NB4 (cell line): ENCODE results near the gene ZNF768.

Experiments
- POLR2A ChIP-seq: IDR thresholded peaks from 2 replicates; pipeline ENCODE4 v1.6.1; 2011; ENCODE audit warnings: mild to moderate bottlenecking; ENCODE audit not compliant: insufficient read length; ENCODE audit errors: extremely low read depth
- TF ChIP-seq, protein P1 (sequence below): IDR thresholded peaks from one replicate; pipeline ENCODE4 v1.5.1; 2012; ENCODE audit warnings: low read depth, low read length
- TF ChIP-seq, protein P2 (sequence below): IDR thresholded peaks from 2 replicates; pipeline ENCODE4 v1.6.1; 2011; ENCODE audit warnings: low read depth, low read length

DNA sequence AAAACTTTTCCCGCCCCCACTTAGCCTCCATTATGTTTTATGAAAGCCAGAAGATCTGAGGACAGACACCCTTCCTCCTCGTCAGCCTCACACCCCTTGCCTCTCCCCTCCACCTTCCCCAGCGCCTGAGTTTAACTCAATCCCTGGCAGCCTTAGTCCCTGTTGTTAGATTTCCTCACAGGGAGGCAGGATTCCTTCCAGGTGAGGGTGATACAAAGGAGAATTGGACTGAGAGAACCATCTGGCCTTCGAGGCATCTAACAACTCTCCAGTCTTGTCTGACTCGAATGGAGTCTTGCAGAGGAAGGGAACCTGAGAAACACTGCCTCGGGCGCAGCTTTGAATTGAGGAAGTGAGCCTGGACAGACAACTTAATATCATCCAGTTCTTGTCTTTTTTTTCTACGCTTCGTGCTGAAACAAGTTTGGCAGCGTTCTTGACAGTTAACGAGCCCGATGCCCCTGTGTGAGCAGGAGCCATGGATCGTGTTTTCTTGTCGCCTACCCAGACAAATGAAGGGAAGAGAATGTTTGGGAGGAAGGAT, 1.3 kb upstream of the ZNF768 start:
- TF ChIP-seq, protein P1, sequence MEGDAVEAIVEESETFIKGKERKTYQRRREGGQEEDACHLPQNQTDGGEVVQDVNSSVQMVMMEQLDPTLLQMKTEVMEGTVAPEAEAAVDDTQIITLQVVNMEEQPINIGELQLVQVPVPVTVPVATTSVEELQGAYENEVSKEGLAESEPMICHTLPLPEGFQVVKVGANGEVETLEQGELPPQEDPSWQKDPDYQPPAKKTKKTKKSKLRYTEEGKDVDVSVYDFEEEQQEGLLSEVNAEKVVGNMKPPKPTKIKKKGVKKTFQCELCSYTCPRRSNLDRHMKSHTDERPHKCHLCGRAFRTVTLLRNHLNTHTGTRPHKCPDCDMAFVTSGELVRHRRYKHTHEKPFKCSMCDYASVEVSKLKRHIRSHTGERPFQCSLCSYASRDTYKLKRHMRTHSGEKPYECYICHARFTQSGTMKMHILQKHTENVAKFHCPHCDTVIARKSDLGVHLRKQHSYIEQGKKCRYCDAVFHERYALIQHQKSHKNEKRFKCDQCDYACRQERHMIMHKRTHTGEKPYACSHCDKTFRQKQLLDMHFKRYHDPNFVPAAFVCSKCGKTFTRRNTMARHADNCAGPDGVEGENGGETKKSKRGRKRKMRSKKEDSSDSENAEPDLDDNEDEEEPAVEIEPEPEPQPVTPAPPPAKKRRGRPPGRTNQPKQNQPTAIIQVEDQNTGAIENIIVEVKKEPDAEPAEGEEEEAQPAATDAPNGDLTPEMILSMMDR: no peak
- TF ChIP-seq POLR2A: no peak
- TF ChIP-seq, protein P2, sequence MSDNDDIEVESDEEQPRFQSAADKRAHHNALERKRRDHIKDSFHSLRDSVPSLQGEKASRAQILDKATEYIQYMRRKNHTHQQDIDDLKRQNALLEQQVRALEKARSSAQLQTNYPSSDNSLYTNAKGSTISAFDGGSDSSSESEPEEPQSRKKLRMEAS: peak; percentile 48; the same call in 1 of the 2 replicates
